ENCODE results near the gene PROCA1.
A peak's percentile ranks its signal among the peaks of the same experiment; 100 is the strongest.

PROCA1 gene

GRCh38 chr17:28707339-28707720 is 4.4 kb downstream of the PROCA1 start:
- no peak for DNase-seq (ENCODE audit: low spot score)

DNA sequence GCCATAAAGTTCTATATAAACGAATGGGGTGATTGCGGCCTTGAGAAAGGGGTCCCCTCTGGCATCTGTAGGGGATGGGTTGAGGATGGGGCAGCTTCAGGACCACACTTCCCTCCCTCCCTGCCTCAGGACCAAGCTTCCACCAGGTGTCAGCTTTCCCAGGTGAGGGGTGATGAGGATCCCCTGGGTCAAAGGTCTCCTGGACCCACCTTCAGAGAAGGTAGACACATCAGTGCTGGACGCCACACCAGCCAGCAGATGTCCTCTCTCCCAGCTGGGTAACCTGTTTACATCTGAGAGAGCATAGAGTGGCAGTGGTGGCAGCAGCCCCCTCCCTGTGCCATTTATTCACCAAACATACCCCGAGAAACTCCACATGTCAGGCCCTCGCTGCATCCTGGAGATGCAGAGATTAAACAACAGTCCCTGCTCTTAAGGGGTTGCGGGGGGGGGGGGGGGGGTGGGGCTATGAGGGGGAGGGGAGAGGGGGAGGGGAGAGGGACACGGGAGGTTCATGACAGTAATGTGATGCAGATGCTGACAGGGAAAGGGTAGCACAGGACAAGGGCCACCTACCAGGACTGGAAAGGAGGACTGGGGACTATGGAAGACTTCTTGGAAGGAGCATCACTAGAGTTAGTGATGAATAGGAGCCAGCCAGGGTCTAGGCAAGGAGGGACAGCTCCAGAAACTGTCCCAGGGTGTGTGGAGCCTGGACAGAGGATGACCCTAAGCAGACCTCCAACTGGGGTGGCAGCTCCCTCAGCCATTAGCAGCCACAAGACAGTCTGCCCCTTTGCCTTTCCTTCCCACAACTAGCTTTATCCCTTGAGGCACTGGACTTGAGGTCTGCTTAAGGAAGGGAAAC is 5.0 kb downstream of the PROCA1 start:
- no peak for DNase-seq (ENCODE audit: low spot score)

GRCh38 chr17:28705728-28706334 is 5.9 kb downstream of the PROCA1 start:
- DNase-seq (ENCODE audit: low spot score) = no peak

GRCh38 chr17:28705074-28705659 is 6.5 kb downstream of the PROCA1 start:
- no peak for DNase-seq (ENCODE audit: low spot score)

- no peak for DNase-seq (ENCODE audit: low spot score)
Measured at GRCh38 chr17:28704219-28704858, 7.3 kb downstream of the PROCA1 start.

DNA sequence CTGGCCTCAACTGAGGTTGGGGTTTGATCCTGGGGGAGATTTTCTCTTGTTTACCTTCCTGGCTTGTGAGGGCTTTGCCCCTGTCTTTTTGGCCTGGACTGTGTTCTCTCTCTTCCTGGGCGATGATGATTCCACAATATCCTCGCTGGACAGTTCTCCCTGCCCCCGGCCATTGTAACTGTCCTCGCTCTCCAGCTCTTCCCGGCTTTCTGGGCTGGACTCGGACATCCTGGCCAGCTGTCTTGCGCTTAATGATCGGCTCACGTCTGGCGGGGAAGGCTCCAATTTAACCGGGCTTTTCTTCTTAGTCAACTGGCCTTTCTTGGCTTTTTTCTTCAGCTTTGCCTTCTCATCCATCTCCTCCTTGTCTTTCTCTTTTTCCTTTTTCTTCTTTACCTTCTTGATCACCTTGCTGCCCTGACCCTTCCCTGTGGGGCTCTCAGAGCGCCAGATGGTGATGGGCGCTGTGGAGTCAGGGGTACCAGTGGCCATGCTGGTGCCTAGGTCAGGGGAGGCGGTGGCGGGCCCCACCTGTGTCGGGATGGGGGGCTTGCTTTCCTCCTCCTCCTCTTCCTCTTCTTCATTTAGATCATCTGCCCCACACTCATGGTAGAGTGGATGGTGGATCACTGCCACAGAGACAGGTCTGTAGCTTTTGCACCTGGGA is 8.0 kb downstream of the PROCA1 start:
- no peak for DNase-seq (ENCODE audit: low spot score)

DNA sequence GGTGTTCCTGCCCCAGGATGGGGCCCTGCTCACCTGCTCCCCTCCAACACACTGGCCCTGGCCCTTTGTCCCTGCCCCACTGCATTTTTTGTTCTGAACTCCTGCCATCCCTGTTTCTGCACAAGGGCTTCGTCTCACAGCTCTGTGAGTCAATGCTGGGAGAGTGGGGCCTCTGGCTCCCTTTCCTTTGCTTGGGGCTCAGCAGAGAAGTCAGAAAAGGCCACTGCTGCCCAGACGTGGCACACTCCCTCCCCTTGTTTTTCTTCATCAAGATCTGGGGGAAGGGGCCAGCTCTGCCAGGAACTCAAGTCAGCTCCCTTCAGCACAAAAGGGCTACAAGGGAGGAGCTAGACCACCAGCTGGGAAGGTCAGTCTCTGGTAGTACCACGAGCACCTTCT is 8.9 kb downstream of the PROCA1 start:
- DNase-seq (ENCODE audit: low spot score) = no peak

- no peak for DNase-seq (ENCODE audit: low spot score)
Measured at GRCh38 chr17:28702026-28702751, 9.5 kb downstream of the PROCA1 start.

GRCh38 chr17:28700830-28701492 is 10.7 kb downstream of the PROCA1 start:
- no peak for DNase-seq (ENCODE audit: low spot score)

DNA sequence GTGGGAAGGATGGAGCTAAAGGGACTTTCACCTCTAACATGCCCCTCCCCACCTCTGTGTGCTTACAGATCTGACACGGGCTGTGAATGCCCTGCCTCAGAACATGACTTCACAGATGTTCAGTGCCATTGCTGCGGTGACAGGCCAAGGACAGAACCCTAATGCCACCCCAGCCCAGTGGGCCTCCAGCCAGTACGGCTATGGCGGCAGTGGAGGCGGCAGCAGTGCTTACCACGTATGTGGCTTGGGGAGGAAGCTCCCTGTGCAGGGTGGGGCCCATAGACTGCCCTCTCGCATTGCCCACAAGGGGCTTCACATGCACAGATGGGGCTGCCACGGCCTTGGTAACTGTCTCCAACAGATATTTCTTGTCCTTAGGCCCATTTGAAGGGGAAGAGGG is 11.4 kb downstream of the PROCA1 start:
- DNase-seq (ENCODE audit: low spot score) = no peak

DNA sequence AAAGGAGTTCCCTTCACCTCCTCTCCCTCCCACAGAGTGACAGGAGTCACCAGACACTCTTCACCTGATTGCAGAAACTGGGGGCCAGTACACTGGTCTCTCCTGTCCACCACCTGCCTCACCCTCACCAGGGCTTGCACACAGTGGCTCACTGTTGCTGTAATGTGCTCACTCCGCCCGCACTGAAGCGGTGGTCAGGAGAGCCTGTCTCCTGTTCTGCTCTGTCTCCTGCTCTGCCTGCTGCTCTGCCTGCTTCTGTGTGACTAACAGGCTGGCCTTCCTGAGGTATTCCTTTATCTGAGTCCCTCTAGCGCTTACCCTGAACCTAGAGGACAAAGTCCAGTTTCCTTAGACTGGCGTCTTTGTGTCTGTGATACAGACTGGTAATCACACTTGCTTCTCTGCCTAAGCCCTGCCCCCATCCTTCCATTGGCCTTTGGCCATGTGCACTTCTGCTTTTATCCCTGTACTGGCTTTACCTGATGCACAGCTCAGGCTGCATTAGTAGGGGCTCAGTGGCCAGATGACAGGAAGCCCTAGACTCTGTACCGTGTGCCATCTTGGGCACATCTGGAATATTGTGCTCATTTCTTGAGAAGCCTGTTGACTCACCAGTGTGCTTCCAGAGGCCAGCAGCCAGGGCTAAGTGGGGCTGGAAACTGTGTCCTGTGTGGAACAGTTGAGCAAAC is 13.3 kb downstream of the PROCA1 start:
- no peak for DNase-seq (ENCODE audit: low spot score)

GRCh38 chr17:28693869-28694268 is 17.8 kb downstream of the PROCA1 start:
- DNase-seq (ENCODE audit: low spot score) = no peak

GRCh38 chr17:28689011-28689410 is 22.7 kb downstream of the PROCA1 start:
- no peak for DNase-seq (ENCODE audit: low spot score)

- no peak for DNase-seq (ENCODE audit: low spot score)
Measured at GRCh38 chr17:28688481-28688880, 23.2 kb downstream of the PROCA1 start.

GRCh38 chr17:28686296-28686695 is 25.4 kb downstream of the PROCA1 start:
- no peak for DNase-seq (ENCODE audit: low spot score)

DNA sequence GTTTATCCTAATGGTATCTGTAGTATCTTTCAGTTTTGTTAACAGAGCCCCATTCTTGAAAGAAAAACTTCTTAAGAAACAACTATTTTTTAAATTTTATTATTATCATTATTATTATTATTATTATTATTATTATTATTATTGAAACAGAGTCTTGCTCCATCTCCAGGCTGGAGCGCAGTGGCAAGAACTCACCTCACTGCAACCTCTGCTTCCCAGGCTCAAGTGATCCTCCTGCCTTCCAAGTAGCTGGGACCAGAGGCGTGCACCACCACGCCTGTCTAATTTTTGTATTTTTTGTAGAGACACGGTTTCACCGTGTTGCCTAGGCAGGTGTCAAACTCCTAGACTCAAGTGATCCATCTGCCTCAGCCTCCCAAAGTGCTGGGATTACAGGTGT is 26.3 kb downstream of the PROCA1 start:
- no peak for DNase-seq (ENCODE audit: low spot score)

- DNase-seq (ENCODE audit: low spot score) = no peak
Measured at GRCh38 chr17:28684963-28685362, 26.7 kb downstream of the PROCA1 start.

DNA sequence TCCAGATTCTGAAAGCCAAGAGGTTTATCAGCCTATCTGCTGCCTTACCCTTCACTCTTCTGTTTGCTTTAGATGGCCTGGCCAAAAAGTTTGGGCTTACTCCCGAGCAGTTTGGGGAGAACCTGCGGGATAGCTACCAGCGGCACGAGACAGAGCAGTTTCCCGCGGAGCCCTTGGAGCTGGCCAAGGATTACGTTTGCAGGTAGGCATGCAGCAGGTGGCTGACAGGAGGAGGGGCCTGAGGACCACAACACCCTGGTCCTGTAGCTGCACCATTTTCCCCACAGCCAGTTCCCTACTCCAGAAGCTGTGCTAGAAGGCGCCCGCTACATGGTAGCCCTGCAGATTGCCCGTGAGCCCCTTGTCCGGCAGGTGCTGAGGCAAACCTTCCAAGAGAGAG is 29.0 kb downstream of the PROCA1 start:
- no peak for DNase-seq (ENCODE audit: low spot score)

DNA sequence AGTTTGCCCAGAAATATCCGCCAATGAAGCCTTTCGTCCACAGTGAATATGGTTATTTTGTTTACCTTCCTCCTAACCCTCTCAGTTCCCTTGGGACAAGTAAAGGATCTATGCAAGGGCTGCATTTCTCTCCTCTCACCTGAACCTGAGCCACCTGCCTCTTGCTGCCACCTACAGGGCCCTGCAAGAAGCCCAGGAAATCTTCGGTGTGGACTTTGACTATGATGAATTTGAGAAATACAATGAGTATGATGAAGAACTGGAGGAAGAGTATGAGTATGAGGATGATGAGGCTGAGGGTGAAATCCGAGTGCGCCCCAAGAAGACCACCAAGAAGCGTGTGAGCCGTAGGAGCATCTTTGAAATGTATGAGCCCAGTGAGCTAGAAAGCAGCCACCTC is 35.7 kb downstream of the PROCA1 start:
- DNase-seq (ENCODE audit: low spot score) = peak; percentile 51

GRCh38 chr17:28675490-28675889 is 36.2 kb downstream of the PROCA1 start:
- DNase-seq (ENCODE audit: low spot score) = no peak

Measured in hematopoietic multipotent progenitor cell treated with erythropoietin and hydrocortisone succinate and interleukin-3 and kit ligand, for 17 days (in vitro differentiated cells).